IMR-90 (cell line): Measurements from ENCODE around the gene MICAL3. TPM values are rescaled to one million over a fixed set of nuclear protein-coding genes. Genes with fewer than 3 reads are reported as not detected.

Experiments used
- ATAC-seq: fragments of 200-7000 bp; cut with Tn5 transposase; 2 replicates; pipeline ENCODE4 v1.9.1; 2020; ENCODE audit warnings: low read depth, mild to moderate bottlenecking, moderate library complexity
- BruUV-seq: library from RNA; stranded (reverse); fragments of 400-500 nt; replicated peaks from 2 replicates; lab custom pipeline; 2021; lab: Mats Ljungman, UMichigan
- CTCF ChIA-PET: fragments of 300-600 bp; formaldehyde crosslinking; extraction: SDS; loops from one replicate; lab custom pipeline; 2021; ENCODE audit warnings: antibody characterized with exemption; lab: Yijun Ruan, JAX
- POLR2A ChIA-PET: fragments of 300-600 bp; sonication (Branson Sonifier 250); formaldehyde crosslinking; loops from one replicate; lab custom pipeline; 2022; ENCODE audit warnings: antibody characterized with exemption; ENCODE audit not compliant: unreplicated experiment; lab: Charles Lee
- DNase-seq: peaks from one replicate; pipeline ENCODE4 v3.0.0; 2013
- H2AFZ ChIP-seq: replicated peaks from 2 replicates; pipeline ENCODE3; 2013; ENCODE audit warnings: low read length, mild to moderate bottlenecking; ENCODE audit not compliant: poor library complexity
- H2AK5ac ChIP-seq: 2 replicates; pipeline ENCODE4 v1.6.1; 2013; ENCODE audit warnings: low read depth, low read length, inconsistent platforms
- H2AK9ac ChIP-seq: replicated peaks from 2 replicates; pipeline ENCODE3; 2013; ENCODE audit warnings: mild to moderate bottlenecking, low read depth, low read length, moderate library complexity; ENCODE audit not compliant: poor library complexity
- H2BK120ac ChIP-seq: 2 replicates; pipeline ENCODE4 v1.6.1; 2013; ENCODE audit warnings: low read depth, low read length, inconsistent platforms
- H2BK15ac ChIP-seq: 3 replicates; pipeline ENCODE4 v1.6.1; 2013; ENCODE audit warnings: low read depth, low read length, inconsistent platforms
- H2BK20ac ChIP-seq: 2 replicates; pipeline ENCODE4 v1.6.1; 2013; ENCODE audit warnings: low read depth, mild to moderate bottlenecking, inconsistent platforms, low read length, moderate library complexity
- H2BK5ac ChIP-seq: 2 replicates; pipeline ENCODE4 v1.6.1; 2013; ENCODE audit warnings: mild to moderate bottlenecking, low read depth, low read length, inconsistent platforms; ENCODE audit not compliant: poor library complexity, severe bottlenecking
- H3K14ac ChIP-seq: replicated peaks from 2 replicates; pipeline ENCODE4 v1.6.1; 2013; ENCODE audit warnings: low read depth, low read length, inconsistent platforms
- H3K18ac ChIP-seq: 2 replicates; pipeline ENCODE4 v1.6.1; 2013; ENCODE audit warnings: low read depth, low read length, control low read depth
- H3K23ac ChIP-seq: 2 replicates; pipeline ENCODE4 v1.6.1; 2013; ENCODE audit warnings: low read depth, low read length, inconsistent platforms
- H3K27ac ChIP-seq: 2 replicates; pipeline ENCODE4 v1.5.1; 2013; ENCODE audit warnings: mild to moderate bottlenecking, control low read depth, low read length; ENCODE audit not compliant: insufficient read depth
- H3K27me3 ChIP-seq: 2 replicates; pipeline ENCODE4 v1.6.1; 2013; ENCODE audit warnings: low read length; ENCODE audit not compliant: control insufficient read depth, insufficient read depth
- H3K36me3 ChIP-seq: 2 replicates; pipeline ENCODE4 v1.6.1; 2013; ENCODE audit warnings: low read length, mixed read lengths; ENCODE audit not compliant: control insufficient read depth, insufficient read depth
- H3K4ac ChIP-seq: 2 replicates; pipeline ENCODE4 v1.6.1; 2013; ENCODE audit warnings: low read depth, low read length, inconsistent platforms
- H3K4me1 ChIP-seq: 2 replicates; pipeline ENCODE4 v1.6.1; 2013; ENCODE audit warnings: low read length, mixed read lengths; ENCODE audit not compliant: control insufficient read depth, insufficient read depth
- H3K4me2 ChIP-seq: 2 replicates; pipeline ENCODE4 v1.6.1; 2013; ENCODE audit warnings: low read depth, mild to moderate bottlenecking, control low read depth, low read length, moderate library complexity
- H3K4me3 ChIP-seq: 2 replicates; pipeline ENCODE4 v1.5.1; 2013; ENCODE audit warnings: low read depth, mild to moderate bottlenecking, control low read depth, low read length, moderate library complexity; ENCODE audit not compliant: insufficient read depth
- H3K56ac ChIP-seq: 2 replicates; pipeline ENCODE4 v1.6.1; 2013; ENCODE audit warnings: low read length, inconsistent platforms; ENCODE audit not compliant: insufficient read depth; ENCODE audit errors: extremely low read depth
- H3K79me1 ChIP-seq, 2 experiments: 2 replicates each; pipeline ENCODE4 v1.6.1; 2013; ENCODE audit warnings: low read length in 2 of 2, inconsistent platforms in 1 of 2, low read depth in 1 of 2
- H3K9ac ChIP-seq: 2 replicates; pipeline ENCODE4 v1.6.1; 2013; ENCODE audit warnings: low read depth, low read length, control low read depth
- H3K9me1 ChIP-seq: 2 replicates; pipeline ENCODE4 v1.6.1; 2013; ENCODE audit warnings: low read length, inconsistent platforms; ENCODE audit not compliant: insufficient read depth
- H3K9me3 ChIP-seq: 2 replicates; pipeline ENCODE4 v1.6.1; 2013; ENCODE audit warnings: low read length; ENCODE audit not compliant: control insufficient read depth, insufficient read depth
- H4K20me1 ChIP-seq: 2 replicates; pipeline ENCODE4 v1.6.1; 2013; ENCODE audit warnings: low read length, inconsistent platforms; ENCODE audit not compliant: insufficient read depth
- H4K5ac ChIP-seq: 2 replicates; pipeline ENCODE4 v1.6.1; 2013; ENCODE audit warnings: mild to moderate bottlenecking, low read depth, low read length, control low read depth
- H4K8ac ChIP-seq, 2 experiments: 2 replicates each; pipeline ENCODE4 v1.6.1; 2013; ENCODE audit warnings: low read depth in 2 of 2, low read length in 2 of 2, control low read depth in 1 of 2, inconsistent platforms in 1 of 2
- H4K91ac ChIP-seq: 2 replicates; pipeline ENCODE4 v1.6.1; 2013; ENCODE audit warnings: low read depth, low read length, inconsistent platforms; ENCODE audit not compliant: insufficient read depth
- BHLHE40 ChIP-seq: fragments of 150-350 bp; IDR thresholded peaks from 2 replicates; pipeline ENCODE4 v1.6.1; 2016; ENCODE audit warnings: mild to moderate bottlenecking, low read depth, low read length
- CEBPB ChIP-seq: IDR thresholded peaks from 2 replicates; pipeline ENCODE4 v1.6.1; 2012; ENCODE audit warnings: low read depth, low read length, improper control_type of control experiment
- CHD1 ChIP-seq: IDR thresholded peaks from 2 replicates; pipeline ENCODE4 v1.6.1; 2012; ENCODE audit warnings: low read depth, low read length, improper control_type of control experiment
- CTCF ChIP-seq: conservative IDR thresholded peaks from 2 replicates; pipeline ENCODE4 v1.5.1; 2012; ENCODE audit warnings: mild to moderate bottlenecking, low read depth, low read length, improper control_type of control experiment
- ELK1 ChIP-seq: fragments of 150-350 bp; IDR thresholded peaks from 2 replicates; pipeline ENCODE4 v1.6.1; 2016; ENCODE audit warnings: low read depth, mild to moderate bottlenecking, low read length, moderate library complexity, borderline replicate concordance
- FOS ChIP-seq: fragments of 150-350 bp; IDR thresholded peaks from 2 replicates; pipeline ENCODE4 v1.6.1; 2016; ENCODE audit warnings: low read depth, low read length
- MAFK ChIP-seq: IDR thresholded peaks from 2 replicates; pipeline ENCODE4 v1.6.1; 2012; ENCODE audit warnings: low read depth, low read length, improper control_type of control experiment
- MAZ ChIP-seq: IDR thresholded peaks from 2 replicates; pipeline ENCODE4 v1.6.1; 2012; ENCODE audit warnings: low read depth, mild to moderate bottlenecking, low read length, improper control_type of control experiment, moderate library complexity, borderline replicate concordance
- MXI1 ChIP-seq: IDR thresholded peaks from 2 replicates; pipeline ENCODE4 v1.6.1; 2012; ENCODE audit warnings: low read depth, mild to moderate bottlenecking, low read length, moderate library complexity, borderline replicate concordance
- NFE2L2 ChIP-seq: fragments of 150-350 bp; IDR thresholded peaks from 2 replicates; pipeline ENCODE4 v1.6.1; 2016; ENCODE audit warnings: low read depth, mild to moderate bottlenecking, low read length
- POLR2A ChIP-seq: IDR thresholded peaks from 2 replicates; pipeline ENCODE4 v1.6.1; 2012; ENCODE audit warnings: mild to moderate bottlenecking, low read depth, low read length
- RCOR1 ChIP-seq: IDR thresholded peaks from 2 replicates; pipeline ENCODE4 v1.6.1; 2012; ENCODE audit warnings: mild to moderate bottlenecking, low read length, improper control_type of control experiment; ENCODE audit not compliant: insufficient replicate concordance
- RFX5 ChIP-seq: IDR thresholded peaks from 2 replicates; pipeline ENCODE4 v1.8.0; 2012; ENCODE audit warnings: low read depth, mild to moderate bottlenecking, low read length, moderate library complexity
- SMC3 ChIP-seq: fragments of 150-350 bp; IDR thresholded peaks from 2 replicates; pipeline ENCODE4 v1.6.1; 2016; ENCODE audit warnings: low read depth, mild to moderate bottlenecking, antibody characterized with exemption, low read length, moderate library complexity
- USF2 ChIP-seq: fragments of 150-350 bp; IDR thresholded peaks from 2 replicates; pipeline ENCODE4 v1.6.1; 2017; ENCODE audit warnings: mild to moderate bottlenecking, antibody characterized with exemption, low read length, low read depth
- WGBS, 2 experiments: methylation state at CpG; one replicate each; pipeline versions ENCODE4 v1.1.5 to v1.1.7; 2013; ENCODE audit warnings: missing lambda C conversion rate in 2 of 2; ENCODE audit not compliant: insufficient read length in 1 of 2; ENCODE audit errors: extremely low coverage in 2 of 2; 5-methylcytosine and 5-hydroxymethylcytosine counted together
- dilution Hi-C: fragments of 300-500 bp; cut with HindIII; formaldehyde crosslinking; loops from one replicate; pipeline ENCODE4 v1.14.3; 2018; ENCODE audit warnings: low sequenced_read_pairs; ENCODE audit not compliant: unreplicated experiment
- in situ Hi-C: fragments of 300-500 bp; cut with MboI; formaldehyde crosslinking; loops from 3 replicates; pipeline ENCODE4 v1.14.3; 2019; ENCODE audit warnings: low sequenced_read_pairs, inconsistent platforms, mixed read lengths
- intact Hi-C: fragments of 100-400 bp; cut with micrococcal nuclease; formaldehyde crosslinking; loops from 2 replicates; pipeline ENCODE4 v1.10.0; 2022
- polyA plus RNA-seq, 3 experiments: library from polyadenylated mRNA; depleted of rRNA; stranded (reverse); fragments of >200 nt; gene quantifications; 2 replicates each; pipeline ENCODE4 v1.2.3, GENCODE V29; 2012; ENCODE audit warnings: low replicate concordance in 1 of 3
- total RNA-seq: library from RNA; depleted of rRNA; stranded (reverse); fragments of >200 nt; gene quantifications from 2 replicates; pipeline ENCODE4 v1.2.3, GENCODE V29; 2012

MICAL3 gene
- total and polyA plus RNA-seq, 2 of the 4 experiments (the other 2 are of a cell fraction) = 17.6 to 26.8 TPM

GRCh38 chr22:17846326-17846992 is 177.9 kb downstream of the MICAL3 start:
- H2AK5ac ChIP-seq = no peak overlapping the region
- no peak overlapping the region for H3K4ac ChIP-seq
- no peaks in the 10 kb centered on the region for H3K9me3 ChIP-seq
- H3K18ac ChIP-seq = no peak overlapping the region
- H3K4me3 ChIP-seq = no peak overlapping the region
- no peak overlapping the region for H2BK120ac ChIP-seq
- H4K91ac ChIP-seq = no peak overlapping the region
- TF ChIP-seq SMC3 (no peak), POLR2A (no peak), BHLHE40 (no peak), RFX5 (no peak), CTCF (no peak), NFE2L2 (no peak), RCOR1 (no peak), CEBPB (no peak), MXI1 (no peak), MAZ (no peak), FOS (no peak), ELK1 (no peak), USF2 (no peak), MAFK (no peak), CHD1 (no peak)
- H3K23ac ChIP-seq = no peak overlapping the region
- H3K4me1 ChIP-seq = no peaks in the 10 kb centered on the region
- no peak overlapping the region for H3K14ac ChIP-seq
- no peak for DNase-seq
- no peaks in the 10 kb centered on the region for H3K79me1 ChIP-seq
- no peak overlapping the region for H2BK5ac ChIP-seq
- H2AK9ac ChIP-seq = no peak overlapping the region
- no peak overlapping the region for H2BK15ac ChIP-seq
- H2AFZ ChIP-seq = no peak overlapping the region
- CTCF ChIA-PET = interaction anchor here (1.2 kb wide), 1 partner anchor 16 kb away, joined by 3 read pairs; no protein-coding TSS in a partner anchor
- H4K8ac ChIP-seq = no peak overlapping the region
- intact Hi-C loops = no loop called here
- dilution Hi-C loops = no loop called here
- no peak for ATAC-seq
- no TSS peak for BruUV-seq
- peaks cover 17% of the 10 kb centered on the region; the same call in 1 of the 2 replicates for H3K9me1 ChIP-seq
- H4K5ac ChIP-seq = no peak overlapping the region
- no peaks in the 10 kb centered on the region for H4K20me1 ChIP-seq
- WGBS, 2 experiments = 68% methylated on average over 6 of the region's 13 CpGs; no CpG with 5 or more reads in 1 of the 2 experiments
- no peaks in the 10 kb centered on the region for H3K27me3 ChIP-seq
- H3K27ac ChIP-seq = no peak overlapping the region
- no peak overlapping the region for H3K56ac ChIP-seq
- 0 out of 2 replicates have a peak, but pooled peaks cover 2% of the 10 kb centered on the region for H3K36me3 ChIP-seq
- POLR2A ChIA-PET = interaction anchor here (0.5 kb wide), 1 partner anchor 230 kb away, joined by 4 read pairs; no protein-coding TSS in a partner anchor
- no peak overlapping the region for H3K9ac ChIP-seq
- no peak overlapping the region for H3K4me2 ChIP-seq
- in situ Hi-C loops = no loop called here
- no peak overlapping the region for H2BK20ac ChIP-seq
